IMR-90 (cell line): Measurements from ENCODE around the gene AHI1. TPM values are rescaled to one million over a fixed set of nuclear protein-coding genes. Genes with fewer than 3 reads are reported as not detected.

Source experiments
- ATAC-seq: fragments of 200-7000 bp; cut with Tn5 transposase; 2 replicates; pipeline ENCODE4 v1.9.1; 2020; ENCODE audit warnings: low read depth, mild to moderate bottlenecking, moderate library complexity
- BruUV-seq: library from RNA; stranded (reverse); fragments of 400-500 nt; replicated peaks from 2 replicates; lab custom pipeline; 2021; lab: Mats Ljungman, UMichigan
- CTCF ChIA-PET: fragments of 300-600 bp; formaldehyde crosslinking; extraction: SDS; loops from one replicate; lab custom pipeline; 2021; ENCODE audit warnings: antibody characterized with exemption; lab: Yijun Ruan, JAX
- POLR2A ChIA-PET: fragments of 300-600 bp; sonication (Branson Sonifier 250); formaldehyde crosslinking; loops from one replicate; lab custom pipeline; 2022; ENCODE audit warnings: antibody characterized with exemption; ENCODE audit not compliant: unreplicated experiment; lab: Charles Lee
- DNase-seq: peaks from one replicate; pipeline ENCODE4 v3.0.0; 2013
- H2AFZ ChIP-seq: replicated peaks from 2 replicates; pipeline ENCODE3; 2013; ENCODE audit warnings: low read length, mild to moderate bottlenecking; ENCODE audit not compliant: poor library complexity
- H2AK5ac ChIP-seq: 2 replicates; pipeline ENCODE4 v1.6.1; 2013; ENCODE audit warnings: low read depth, low read length, inconsistent platforms
- H2AK9ac ChIP-seq: replicated peaks from 2 replicates; pipeline ENCODE3; 2013; ENCODE audit warnings: mild to moderate bottlenecking, low read depth, low read length, moderate library complexity; ENCODE audit not compliant: poor library complexity
- H2BK120ac ChIP-seq: 2 replicates; pipeline ENCODE4 v1.6.1; 2013; ENCODE audit warnings: low read depth, low read length, inconsistent platforms
- H2BK15ac ChIP-seq: 3 replicates; pipeline ENCODE4 v1.6.1; 2013; ENCODE audit warnings: low read depth, low read length, inconsistent platforms
- H2BK20ac ChIP-seq: 2 replicates; pipeline ENCODE4 v1.6.1; 2013; ENCODE audit warnings: low read depth, mild to moderate bottlenecking, inconsistent platforms, low read length, moderate library complexity
- H2BK5ac ChIP-seq: 2 replicates; pipeline ENCODE4 v1.6.1; 2013; ENCODE audit warnings: mild to moderate bottlenecking, low read depth, low read length, inconsistent platforms; ENCODE audit not compliant: poor library complexity, severe bottlenecking
- H3K14ac ChIP-seq: replicated peaks from 2 replicates; pipeline ENCODE4 v1.6.1; 2013; ENCODE audit warnings: low read depth, low read length, inconsistent platforms
- H3K18ac ChIP-seq: 2 replicates; pipeline ENCODE4 v1.6.1; 2013; ENCODE audit warnings: low read depth, low read length, control low read depth
- H3K23ac ChIP-seq: 2 replicates; pipeline ENCODE4 v1.6.1; 2013; ENCODE audit warnings: low read depth, low read length, inconsistent platforms
- H3K27ac ChIP-seq: 2 replicates; pipeline ENCODE4 v1.5.1; 2013; ENCODE audit warnings: mild to moderate bottlenecking, control low read depth, low read length; ENCODE audit not compliant: insufficient read depth
- H3K27me3 ChIP-seq: 2 replicates; pipeline ENCODE4 v1.6.1; 2013; ENCODE audit warnings: low read length; ENCODE audit not compliant: control insufficient read depth, insufficient read depth
- H3K36me3 ChIP-seq: 2 replicates; pipeline ENCODE4 v1.6.1; 2013; ENCODE audit warnings: low read length, mixed read lengths; ENCODE audit not compliant: control insufficient read depth, insufficient read depth
- H3K4ac ChIP-seq: 2 replicates; pipeline ENCODE4 v1.6.1; 2013; ENCODE audit warnings: low read depth, low read length, inconsistent platforms
- H3K4me1 ChIP-seq: 2 replicates; pipeline ENCODE4 v1.6.1; 2013; ENCODE audit warnings: low read length, mixed read lengths; ENCODE audit not compliant: control insufficient read depth, insufficient read depth
- H3K4me2 ChIP-seq: 2 replicates; pipeline ENCODE4 v1.6.1; 2013; ENCODE audit warnings: low read depth, mild to moderate bottlenecking, control low read depth, low read length, moderate library complexity
- H3K4me3 ChIP-seq: 2 replicates; pipeline ENCODE4 v1.5.1; 2013; ENCODE audit warnings: low read depth, mild to moderate bottlenecking, control low read depth, low read length, moderate library complexity; ENCODE audit not compliant: insufficient read depth
- H3K56ac ChIP-seq: 2 replicates; pipeline ENCODE4 v1.6.1; 2013; ENCODE audit warnings: low read length, inconsistent platforms; ENCODE audit not compliant: insufficient read depth; ENCODE audit errors: extremely low read depth
- H3K79me1 ChIP-seq, 2 experiments: 2 replicates each; pipeline ENCODE4 v1.6.1; 2013; ENCODE audit warnings: low read length in 2 of 2, inconsistent platforms in 1 of 2, low read depth in 1 of 2
- H3K9ac ChIP-seq: 2 replicates; pipeline ENCODE4 v1.6.1; 2013; ENCODE audit warnings: low read depth, low read length, control low read depth
- H3K9me1 ChIP-seq: 2 replicates; pipeline ENCODE4 v1.6.1; 2013; ENCODE audit warnings: low read length, inconsistent platforms; ENCODE audit not compliant: insufficient read depth
- H3K9me3 ChIP-seq: 2 replicates; pipeline ENCODE4 v1.6.1; 2013; ENCODE audit warnings: low read length; ENCODE audit not compliant: control insufficient read depth, insufficient read depth
- H4K20me1 ChIP-seq: 2 replicates; pipeline ENCODE4 v1.6.1; 2013; ENCODE audit warnings: low read length, inconsistent platforms; ENCODE audit not compliant: insufficient read depth
- H4K5ac ChIP-seq: 2 replicates; pipeline ENCODE4 v1.6.1; 2013; ENCODE audit warnings: mild to moderate bottlenecking, low read depth, low read length, control low read depth
- H4K8ac ChIP-seq, 2 experiments: 2 replicates each; pipeline ENCODE4 v1.6.1; 2013; ENCODE audit warnings: low read depth in 2 of 2, low read length in 2 of 2, control low read depth in 1 of 2, inconsistent platforms in 1 of 2
- H4K91ac ChIP-seq: 2 replicates; pipeline ENCODE4 v1.6.1; 2013; ENCODE audit warnings: low read depth, low read length, inconsistent platforms; ENCODE audit not compliant: insufficient read depth
- CEBPB ChIP-seq: IDR thresholded peaks from 2 replicates; pipeline ENCODE4 v1.6.1; 2012; ENCODE audit warnings: low read depth, low read length, improper control_type of control experiment
- MXI1 ChIP-seq: IDR thresholded peaks from 2 replicates; pipeline ENCODE4 v1.6.1; 2012; ENCODE audit warnings: low read depth, mild to moderate bottlenecking, low read length, moderate library complexity, borderline replicate concordance
- NFE2L2 ChIP-seq: fragments of 150-350 bp; IDR thresholded peaks from 2 replicates; pipeline ENCODE4 v1.6.1; 2016; ENCODE audit warnings: low read depth, mild to moderate bottlenecking, low read length
- whole genome bisulfite sequencing, 2 experiments: methylation state at CpG; one replicate each; pipeline versions ENCODE4 v1.1.5 to v1.1.7; 2013; ENCODE audit warnings: missing lambda C conversion rate in 2 of 2; ENCODE audit not compliant: insufficient read length in 1 of 2; ENCODE audit errors: extremely low coverage in 2 of 2; 5-methylcytosine and 5-hydroxymethylcytosine counted together
- dilution Hi-C: fragments of 300-500 bp; cut with HindIII; formaldehyde crosslinking; loops from one replicate; pipeline ENCODE4 v1.14.3; 2018; ENCODE audit warnings: low sequenced_read_pairs; ENCODE audit not compliant: unreplicated experiment
- in situ Hi-C: fragments of 300-500 bp; cut with MboI; formaldehyde crosslinking; loops from 3 replicates; pipeline ENCODE4 v1.14.3; 2019; ENCODE audit warnings: low sequenced_read_pairs, inconsistent platforms, mixed read lengths
- intact Hi-C: fragments of 100-400 bp; cut with micrococcal nuclease; formaldehyde crosslinking; loops from 2 replicates; pipeline ENCODE4 v1.10.0; 2022
- polyA plus RNA-seq, 3 experiments: library from polyadenylated mRNA; depleted of rRNA; stranded (reverse); fragments of >200 nt; gene quantifications; 2 replicates each; pipeline ENCODE4 v1.2.3, GENCODE V29; 2012; ENCODE audit warnings: low replicate concordance in 1 of 3
- total RNA-seq: library from RNA; depleted of rRNA; stranded (reverse); fragments of >200 nt; gene quantifications from 2 replicates; pipeline ENCODE4 v1.2.3, GENCODE V29; 2012

The AHI1 gene
- total and polyA plus RNA-seq, 2 of the 4 experiments (the other 2 are of a cell fraction), result 9.5 to 19.4 TPM

GRCh38 chr6:135285165-135285564, 212.4 kb downstream of the AHI1 start:
- no peak overlapping the region for H3K4ac ChIP-seq
- no peak overlapping the region for H3K27ac ChIP-seq
- H3K36me3 ChIP-seq, result no peaks in the 10 kb centered on the region; the same call in 1 of the 2 replicates
- intact Hi-C loops, result no loop called here
- no peaks in the 10 kb centered on the region; the same call in 1 of the 2 replicates for H3K9me1 ChIP-seq
- TF ChIP-seq MXI1, result no peak
- TF ChIP-seq NFE2L2, result no peak
- 0 out of 2 replicates have a peak, but pooled peaks have one; percentile 8 for TF ChIP-seq CEBPB
- H3K4me2 ChIP-seq, result no peak overlapping the region
- H2AK9ac ChIP-seq, result no peak overlapping the region
- no peaks in the 10 kb centered on the region for H3K79me1 ChIP-seq
- H2BK20ac ChIP-seq, result no peak overlapping the region
- H2BK5ac ChIP-seq, result no peak overlapping the region
- H4K5ac ChIP-seq, result no peak overlapping the region
- H3K4me1 ChIP-seq, result no peaks in the 10 kb centered on the region
- POLR2A ChIA-PET, result no interaction called here
- no peak overlapping the region for H2AK5ac ChIP-seq
- 100% methylated on average over 1 of the region's 2 CpGs; no CpG with 5 or more reads in 1 of the 2 experiments for WGBS, 2 experiments
- BruUV-seq, result no TSS peak
- H2BK120ac ChIP-seq, result no peak overlapping the region
- in situ Hi-C loops, result no loop called here
- no peak overlapping the region for H4K91ac ChIP-seq
- H4K20me1 ChIP-seq, result no peaks in the 10 kb centered on the region
- no peak overlapping the region for H2BK15ac ChIP-seq
- H3K56ac ChIP-seq, result no peak overlapping the region
- H3K27me3 ChIP-seq, result no peaks in the 10 kb centered on the region
- no peak overlapping the region for H3K23ac ChIP-seq
- ATAC-seq (no peak), DNase-seq (no peak)
- dilution Hi-C loops, result no loop called here
- no peak overlapping the region for H3K14ac ChIP-seq
- H3K9me3 ChIP-seq, result no peaks in the 10 kb centered on the region
- no peak overlapping the region for H2AFZ ChIP-seq
- H3K18ac ChIP-seq, result no peak overlapping the region
- CTCF ChIA-PET, result interaction anchor here (0.6 kb wide), 1 partner anchor 26 kb away, joined by 3 read pairs; no protein-coding TSS in a partner anchor
- no peak overlapping the region for H3K4me3 ChIP-seq
- H3K9ac ChIP-seq, result no peak overlapping the region
- H4K8ac ChIP-seq, result no peak overlapping the region
